Activated gamma-delta T cell treated with anti-CD3 and anti-CD28 coated beads, Interleukin-2, amount 50 U/mL, for 16 hours (primary cell): ENCODE measurements around the gene FRMD4A.
"Not testable (repeated sequence)": the region's sequence is repeated elsewhere in the genome, so short reads cannot be mapped to it uniquely, and the experiment has no call there.

Source experiments
- DNase-seq: peaks from one replicate; pipeline ENCODE4 v3.0.0-alpha.2; 2020; ENCODE audit warnings: low read depth

Gene FRMD4A

GRCh38 chr10:14099885-14100284 lies 230.8 kb downstream of the FRMD4A start:
- no peak for DNase-seq

DNA sequence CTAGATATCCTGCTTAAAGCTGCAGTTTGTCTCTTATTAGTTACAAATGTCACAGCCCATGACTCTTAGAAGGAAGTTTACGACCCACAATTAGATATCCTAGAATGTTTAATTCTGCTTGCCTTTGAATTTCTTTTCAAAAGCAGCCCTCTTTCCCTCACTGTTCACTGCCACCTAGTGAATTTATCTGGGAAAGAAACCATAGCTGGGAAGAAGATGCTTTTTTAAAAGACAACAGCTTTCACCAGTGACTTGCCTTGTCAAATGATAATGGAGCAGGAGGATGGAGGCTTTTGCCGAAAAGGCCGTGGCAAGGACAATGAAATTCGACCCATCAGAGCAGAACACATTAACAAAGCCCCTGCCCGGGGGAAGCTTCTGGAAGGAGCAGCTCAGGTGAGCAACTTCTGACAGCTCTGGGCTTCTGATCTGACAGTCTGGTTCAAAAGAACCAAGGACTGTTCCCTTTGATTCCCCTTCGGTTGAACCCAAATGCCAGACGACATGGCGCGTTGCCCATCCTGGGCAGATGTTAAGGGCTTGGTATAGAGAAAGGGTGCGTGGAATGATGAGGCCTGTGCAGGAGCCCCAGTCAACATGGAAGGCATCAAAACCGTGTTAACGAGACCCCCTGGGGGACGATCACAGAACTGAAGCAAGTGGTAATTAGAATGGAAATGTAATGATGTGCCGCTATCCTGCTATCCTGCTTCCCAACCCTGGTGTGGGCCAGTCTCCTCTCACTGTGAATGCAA lies 236.8 kb downstream of the FRMD4A start:
- no peak for DNase-seq

- no peak for DNase-seq
These were observed 237.9 kb downstream of the FRMD4A start for GRCh38 chr10:14092799-14093198.

DNA sequence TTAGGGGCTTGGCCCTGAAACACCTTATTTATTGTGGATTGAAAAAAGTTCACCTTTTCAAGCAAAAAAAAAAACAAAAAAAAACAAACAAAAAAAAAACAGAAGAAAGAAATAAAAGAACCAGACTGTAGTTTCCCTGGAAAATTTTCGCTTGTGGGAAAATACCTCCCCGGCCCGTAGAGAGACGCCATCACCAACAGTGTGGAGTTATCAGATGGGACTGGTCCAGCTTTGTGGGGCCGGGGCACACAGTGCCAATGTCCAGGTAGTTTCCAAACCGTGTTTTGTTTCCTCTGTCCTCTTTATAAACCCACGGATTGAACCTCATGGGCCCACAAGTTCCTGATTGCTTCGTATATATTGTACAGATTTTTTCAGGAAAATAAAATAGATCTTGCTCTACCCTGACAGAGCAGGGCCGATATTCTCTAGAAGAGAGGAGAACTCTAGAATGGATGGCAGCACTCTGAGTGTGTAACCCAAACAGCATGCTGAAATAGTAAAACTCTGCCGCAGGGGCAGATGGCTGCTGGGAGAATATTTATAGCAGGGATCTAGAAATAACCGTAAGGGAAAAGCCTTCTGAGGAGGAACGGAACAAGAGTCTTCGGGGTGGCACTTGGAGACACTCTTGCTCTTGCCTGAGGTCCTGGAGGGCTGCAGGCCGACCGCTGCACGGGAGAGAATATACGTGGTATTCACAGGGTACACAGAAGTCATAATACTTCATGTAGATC lies 241.0 kb downstream of the FRMD4A start:
- no peak for DNase-seq

DNA sequence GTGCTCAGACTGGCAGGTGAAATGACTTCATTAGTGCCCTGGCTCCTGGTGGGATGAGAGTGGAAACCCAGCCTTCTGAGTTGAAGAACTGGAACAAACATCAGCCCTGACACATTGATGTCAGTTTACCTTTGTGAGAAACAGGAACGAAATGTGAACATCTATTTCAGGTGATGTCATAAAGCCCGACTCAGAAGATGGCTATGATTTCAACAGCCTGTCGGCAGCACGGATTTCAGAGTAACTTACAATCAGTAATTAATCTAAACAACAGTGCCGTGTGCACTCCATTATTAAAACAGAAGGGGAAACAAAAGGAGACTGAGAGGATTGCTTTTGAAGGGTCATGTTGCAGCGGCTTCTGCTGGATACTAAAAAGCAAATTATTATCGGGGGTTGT lies 243.2 kb downstream of the FRMD4A start:
- DNase-seq, result no peak

GRCh38 chr10:14086596-14086995 lies 244.1 kb downstream of the FRMD4A start:
- no peak for DNase-seq

- DNase-seq, result no peak
These were observed 245.8 kb downstream of the FRMD4A start for GRCh38 chr10:14084875-14085274.

GRCh38 chr10:14080795-14081194 lies 249.9 kb downstream of the FRMD4A start:
- DNase-seq, result no peak

GRCh38 chr10:14077430-14077829 lies 253.3 kb downstream of the FRMD4A start:
- DNase-seq, result no peak

DNA sequence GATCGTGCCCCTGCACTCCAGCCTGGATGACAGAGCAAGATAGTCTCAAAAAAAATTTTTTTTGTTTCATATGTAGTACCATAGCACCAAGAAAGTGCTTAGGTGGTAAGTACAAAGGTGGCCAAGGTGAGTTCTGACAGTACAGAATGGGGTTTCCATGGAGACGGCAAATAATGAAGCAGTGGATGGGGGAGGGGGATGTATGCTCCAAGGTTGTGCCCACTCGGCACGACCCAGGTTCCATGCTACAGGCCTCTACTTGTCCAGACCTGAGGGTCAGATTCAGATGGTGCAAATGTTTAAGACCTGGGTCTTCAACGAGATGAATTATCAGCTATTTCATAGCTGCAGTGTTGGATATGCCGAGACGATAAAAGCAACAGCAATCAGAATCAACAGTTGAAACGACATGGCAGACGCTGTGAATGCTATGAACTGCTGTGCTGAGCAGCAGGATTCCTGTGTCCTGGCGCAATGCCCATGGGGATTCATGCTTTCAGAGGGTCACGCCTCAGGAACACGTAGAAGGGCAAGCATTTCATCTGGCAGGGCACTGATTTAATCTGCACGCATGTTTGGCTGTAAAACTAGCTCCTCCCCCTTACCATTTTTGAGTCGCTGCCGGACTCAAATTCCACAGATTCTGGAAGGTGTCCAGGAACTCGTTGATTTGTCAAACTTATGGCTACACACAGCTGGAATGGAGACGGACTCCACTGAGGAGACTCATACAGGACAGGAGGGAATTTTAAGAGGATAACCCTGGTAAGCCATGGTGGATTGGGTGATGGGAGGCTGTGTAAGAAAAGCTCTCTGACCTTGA lies 256.5 kb downstream of the FRMD4A start:
- no peak for DNase-seq

DNA sequence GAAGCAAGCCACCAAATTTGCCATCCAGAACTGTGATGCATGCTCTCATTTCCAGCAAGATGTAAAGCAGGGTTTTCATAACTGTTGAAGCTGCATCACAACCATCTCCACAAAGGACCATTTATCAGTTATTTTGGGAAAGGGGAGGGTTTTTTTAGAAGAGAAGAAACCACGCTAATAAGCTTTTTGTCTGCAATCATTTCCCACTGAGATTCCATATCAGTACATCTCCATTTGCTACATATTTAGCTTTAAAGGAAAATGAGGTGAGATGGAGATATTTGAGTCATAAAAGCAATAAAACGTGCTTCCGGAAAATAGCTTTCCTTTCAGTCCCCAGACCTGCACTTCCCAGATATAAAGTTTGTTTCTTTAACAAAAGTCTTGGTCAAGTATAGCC lies 258.2 kb downstream of the FRMD4A start:
- DNase-seq, result no peak

DNA sequence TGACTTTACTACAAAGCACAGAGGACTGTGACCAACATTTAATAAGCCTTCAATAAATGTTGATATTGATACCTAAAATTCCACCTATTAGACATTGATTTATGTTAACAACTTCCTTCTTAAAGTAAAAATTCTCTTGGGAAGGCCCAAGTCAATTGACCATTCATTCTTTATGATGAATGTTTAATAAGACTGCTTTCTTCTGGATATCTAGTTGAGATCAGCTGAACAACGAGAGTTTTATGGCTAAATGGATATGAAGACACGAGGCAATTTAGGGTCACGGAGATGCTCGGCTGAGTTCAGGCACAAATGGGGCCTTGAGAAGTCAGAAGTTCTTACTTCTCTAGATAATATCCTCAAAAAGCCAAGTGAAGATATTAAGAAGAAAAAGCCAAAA lies 258.8 kb downstream of the FRMD4A start:
- DNase-seq, result no peak

- DNase-seq, result no peak
These were observed 262.0 kb downstream of the FRMD4A start for GRCh38 chr10:14068601-14069250.

GRCh38 chr10:14067638-14068037 lies 263.1 kb downstream of the FRMD4A start:
- DNase-seq, result not testable (repeated sequence)

- no peak for DNase-seq
These were observed 264.6 kb downstream of the FRMD4A start for GRCh38 chr10:14066106-14066505.

GRCh38 chr10:14063531-14064285 lies 267.0 kb downstream of the FRMD4A start:
- DNase-seq, result no peak

DNA sequence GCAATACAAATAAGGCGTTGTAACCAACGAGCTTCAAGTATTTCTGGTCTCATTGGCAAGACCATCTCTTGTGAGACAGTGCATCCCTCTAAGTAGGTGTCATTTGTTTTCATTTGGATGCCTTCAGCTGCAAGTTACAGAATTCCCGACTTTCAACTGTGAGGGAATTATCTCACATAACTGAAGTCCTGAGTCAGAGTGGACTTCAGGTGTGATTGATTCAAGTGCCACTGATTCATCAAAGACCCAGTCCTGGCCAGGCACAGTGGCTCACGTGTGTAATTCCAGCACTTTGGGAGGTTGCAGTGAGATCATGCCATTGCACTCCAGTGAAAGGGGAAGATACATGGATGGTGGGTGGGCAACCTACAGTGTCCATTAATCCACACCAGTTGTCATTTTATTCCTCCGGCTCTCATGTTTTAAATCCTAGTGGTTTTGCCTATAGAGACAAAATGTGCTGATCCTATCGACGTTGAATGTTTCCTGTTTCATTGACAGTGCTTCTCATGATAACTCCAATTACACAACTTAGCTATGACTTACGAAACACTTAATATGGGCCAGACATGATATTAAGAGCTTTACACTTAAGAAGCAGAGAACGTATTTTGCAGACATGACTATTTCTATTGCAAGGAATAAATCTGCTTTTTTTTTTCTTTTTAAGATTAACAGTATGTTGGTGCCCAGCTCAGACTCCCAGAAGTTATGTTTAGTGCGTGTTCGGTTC lies 268.0 kb downstream of the FRMD4A start:
- DNase-seq, result no peak

DNA sequence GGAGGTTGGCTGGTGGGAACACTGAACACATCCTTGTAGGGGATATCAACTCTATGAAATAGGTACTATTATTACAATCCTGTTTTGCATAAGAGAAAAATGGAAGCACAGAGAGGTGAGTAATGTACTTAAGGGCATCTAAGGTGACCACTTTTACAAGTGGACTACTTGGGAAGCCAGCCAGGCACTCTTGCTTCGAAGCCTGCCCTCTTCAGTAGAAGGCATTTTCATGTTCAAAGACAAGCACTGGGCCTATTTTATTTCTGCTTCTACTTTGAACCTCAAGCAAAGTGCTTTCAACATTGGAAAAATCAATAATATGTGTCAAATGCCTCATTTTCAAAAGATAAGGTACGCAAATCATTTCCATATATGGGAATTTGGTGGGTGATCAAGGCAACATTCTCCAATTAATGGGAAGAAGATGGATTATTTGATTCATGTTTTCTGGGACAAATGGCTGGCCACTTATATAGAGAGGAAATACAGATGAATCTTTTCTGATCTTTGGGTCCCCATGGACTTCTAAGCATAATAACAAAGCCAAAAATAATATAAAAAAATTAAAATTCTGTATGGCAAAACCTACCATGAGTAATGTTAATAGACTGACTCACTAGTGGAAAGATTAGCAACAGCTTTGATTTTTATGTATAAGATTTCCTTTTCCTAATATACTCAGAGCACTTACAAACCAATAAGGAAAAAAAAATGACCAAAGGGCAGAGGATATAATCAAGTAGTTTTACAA lies 270.2 kb downstream of the FRMD4A start:
- no peak for DNase-seq

DNA sequence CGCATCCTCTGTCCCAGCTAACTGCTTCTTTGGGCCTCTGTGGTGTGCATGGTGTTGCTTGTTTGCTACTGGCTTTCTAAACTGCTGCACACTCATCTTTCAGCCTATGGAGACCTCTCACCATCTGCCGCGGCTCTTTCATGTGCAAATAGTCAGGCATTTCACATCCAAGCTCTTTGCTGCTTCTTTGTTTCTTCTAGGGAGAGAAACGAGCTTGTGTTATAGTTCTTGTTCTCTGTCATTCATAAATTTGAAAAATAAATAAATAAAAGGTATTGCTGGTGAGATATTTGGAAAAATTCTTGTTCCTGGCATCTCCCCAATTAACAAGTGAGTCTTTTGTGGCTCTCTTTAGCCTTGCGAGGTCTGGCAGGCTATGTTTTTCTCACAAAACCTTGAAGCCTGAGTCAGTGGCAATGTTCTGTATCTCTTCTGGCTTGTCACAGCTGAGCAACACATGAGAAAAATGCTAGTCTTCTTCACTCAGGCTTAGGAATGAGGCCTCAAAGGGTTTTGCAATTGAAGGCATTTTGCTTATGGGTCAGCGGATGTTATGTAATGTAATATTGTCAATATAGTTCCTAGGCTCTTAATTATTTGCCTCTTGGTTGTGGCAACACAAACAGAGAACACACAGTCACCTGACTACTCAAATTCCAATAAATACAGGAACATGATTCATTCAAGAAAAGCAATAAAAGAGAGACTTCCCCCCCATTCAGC lies 274.0 kb downstream of the FRMD4A start:
- DNase-seq, result no peak
